Heart left ventricle (tissue), 16 donors: ENCODE results near the gene CDC123. TPM values are rescaled to one million over a fixed set of nuclear protein-coding genes. Genes with fewer than 3 reads are reported as not detected.

Source experiments
- ATAC-seq, 4 donors: fragments of 200-7000 bp; cut with Tn5 transposase; one replicate each; pipeline ENCODE4 v1.9.1; 2020 to 2022; ENCODE audit warnings: moderate library complexity in 4 of 4, mild to moderate bottlenecking in 3 of 4, moderate number of reproducible peaks in 1 of 4
- DNase-seq, 5 donors: peaks; one replicate each; pipeline ENCODE4 v3.0.0-alpha.2; 2020
- H3K27ac ChIP-seq, 12 donors: fragments of 200-600 bp; sonication (generic) in 4 of 12; one replicate each; pipeline versions ENCODE4 v1.5.0 to v1.8.0; 2016 to 2022; ENCODE audit warnings: mild to moderate bottlenecking in 2 of 12
- H3K27me3 ChIP-seq, 9 donors: fragments of 200-600 bp; sonication (generic) in 2 of 9; one replicate each; pipeline versions ENCODE4 v1.5.1 to v1.8.0; 2016 to 2022; ENCODE audit warnings: mild to moderate bottlenecking in 3 of 9
- H3K36me3 ChIP-seq, 9 donors: fragments of 200-600 bp; sonication (generic) in 2 of 9; one replicate each; pipeline versions ENCODE4 v1.5.0 to v1.8.0; 2018 to 2022; ENCODE audit warnings: mild to moderate bottlenecking in 2 of 9
- H3K4me1 ChIP-seq, 12 donors: fragments of 200-600 bp; sonication (generic) in 4 of 12; one replicate each; pipeline versions ENCODE4 v1.5.0 to v1.8.0; 2016 to 2022; ENCODE audit warnings: mild to moderate bottlenecking in 3 of 12
- H3K4me3 ChIP-seq, 12 donors: fragments of 200-600 bp; sonication (generic) in 4 of 12; one replicate each; pipeline versions ENCODE4 v1.5.0 to v1.8.0; 2017 to 2022; ENCODE audit warnings: mild to moderate bottlenecking in 9 of 12, moderate library complexity in 4 of 12
- H3K9me3 ChIP-seq, 12 donors: fragments of 200-600 bp; sonication (generic) in 4 of 12; one replicate each; pipeline versions ENCODE4 v1.5.0 to v1.8.0; 2016 to 2022; ENCODE audit warnings: mild to moderate bottlenecking in 1 of 12
- POLR2A ChIP-seq, 2 donors: fragments of 450-650 bp; IDR thresholded peaks; one replicate each; pipeline ENCODE4 v1.6.1; 2017; ENCODE audit warnings: antibody characterized with exemption in 2 of 2, mild to moderate bottlenecking in 2 of 2, moderate library complexity in 2 of 2
- whole genome bisulfite sequencing, 4 donors: extraction: QIAGEN DNeasy Blood & Tissue Kit in 2 of 4; methylation state at CpG; one replicate each; pipeline versions ENCODE4 v1.1.5 to v1.1.7; 2013 to 2018; 5-methylcytosine and 5-hydroxymethylcytosine counted together
- intact Hi-C, 10 donors: fragments of 100-400 bp; cut with DNase I; formaldehyde crosslinking; loops; one replicate each; pipeline versions ENCODE4 v1.11.1 to v1.14.2; 2022
- polyA plus RNA-seq, 2 donors: library from polyadenylated mRNA; stranded (reverse); fragments of 200-250 nt; gene quantifications; one replicate each; pipeline ENCODE4 v1.2.3, GENCODE V29; 2013
- total RNA-seq, 9 donors: library from RNA; depleted of rRNA in 2 of 9; stranded (reverse); fragments of >200 nt in 2 of 9; fragmentation: NEBNext Ultra II Directional in 3 of 9; extraction: Animal tissue kit (Norgen Biotek cat#: 25700) in 3 of 9; gene quantifications; one replicate each; pipeline versions ENCODE4 v1.1.0 to v1.2.4, GENCODE V29; 2016 to 2023
- TF ChIP-seq, protein P1 (sequence below), 12 donors: fragments of 200-600 bp; sonication (generic) in 4 of 12; IDR thresholded peaks; one replicate each; pipeline versions ENCODE4 v1.5.0 to v1.8.0; 2018 to 2022; ENCODE audit warnings: antibody characterized with exemption in 12 of 12, mild to moderate bottlenecking in 5 of 12
- donor health status: ischemic (EF 13 %, LVEDD 7.1; RV severe dilation, severe dysfunction).
- donor health status: healthy with polysubstance abuse.
- donor health status: DM: no; HTN: yes; CAD: no.
- donor health status: DM: no; HTN: no; CAD: no.
- donor health status: ischemic (EF 25% LVEDD 6.9; RV normal size, moderate dysfunction).
- donor health status: ischemic (EF 25% LVEDD 5.7; RV mildly dilated, moderate dysfunction).
- donor health status: healthy.
- donor health status: DM: yes; HTN: yes; CAD: no.
- donor health status: ischemic (EF 35%, LVEDD 5.7; RV mildly dilated, moderate dysfunction).
- donor health status: nonischemic (EF 11% LVEDD 7.7; RV severe dilation, severe dysfunction).
- donor health status: DM: yes; HTN: yes; CAD: no.
- donor health status: PGD.
- donor health status: ischemic (EF 29% LVEDD 5.4; RV normal size, mild dysfunction).
- donor health status: nonischemic (EF 23%, LVEDD 6.1; RV moderate dilation, normal function).

The CDC123 gene
- total and polyA plus RNA-seq, 11 donors: 21.9 to 66.3 (median 52.7) TPM

DNA sequence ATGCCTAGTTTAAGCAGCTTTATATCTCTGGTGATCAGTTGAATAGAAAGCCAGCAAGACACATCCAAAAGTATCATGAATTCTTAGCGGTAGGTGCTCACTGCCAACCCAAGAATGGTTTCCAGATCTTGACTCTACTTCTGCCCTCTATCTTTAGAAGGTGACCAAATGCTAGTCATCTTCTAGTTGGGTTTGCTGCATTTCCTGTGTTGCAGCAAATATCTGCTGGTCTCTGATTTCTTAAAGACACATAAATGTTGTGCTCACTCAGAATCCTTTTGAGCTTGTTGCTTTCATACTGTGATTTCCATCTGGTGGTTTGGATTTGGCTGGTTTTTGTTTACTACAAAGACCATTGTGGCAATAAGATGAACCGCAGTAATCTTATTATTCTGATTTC, 2.2 kb downstream of the CDC123 start:
- DNase-seq (no peak), ATAC-seq (no peak)
- Histone ChIP-seq H3K4me3 (no peak overlapping the region), H3K4me1 (peaks cover 0 to 39% (median 25%) of the 10 kb centered on the region in 12 donors), H3K27me3 (no peaks in the 10 kb centered on the region), H3K27ac (no peak overlapping the region), H3K9me3 (no peaks in the 10 kb centered on the region), H3K36me3 (peaks cover 0 to 45% (median 38%) of the 10 kb centered on the region in 9 donors)
- TF ChIP-seq POLR2A (IDR thresholded peaks at IDR 0.05): no peak
- TF ChIP-seq, protein P1, sequence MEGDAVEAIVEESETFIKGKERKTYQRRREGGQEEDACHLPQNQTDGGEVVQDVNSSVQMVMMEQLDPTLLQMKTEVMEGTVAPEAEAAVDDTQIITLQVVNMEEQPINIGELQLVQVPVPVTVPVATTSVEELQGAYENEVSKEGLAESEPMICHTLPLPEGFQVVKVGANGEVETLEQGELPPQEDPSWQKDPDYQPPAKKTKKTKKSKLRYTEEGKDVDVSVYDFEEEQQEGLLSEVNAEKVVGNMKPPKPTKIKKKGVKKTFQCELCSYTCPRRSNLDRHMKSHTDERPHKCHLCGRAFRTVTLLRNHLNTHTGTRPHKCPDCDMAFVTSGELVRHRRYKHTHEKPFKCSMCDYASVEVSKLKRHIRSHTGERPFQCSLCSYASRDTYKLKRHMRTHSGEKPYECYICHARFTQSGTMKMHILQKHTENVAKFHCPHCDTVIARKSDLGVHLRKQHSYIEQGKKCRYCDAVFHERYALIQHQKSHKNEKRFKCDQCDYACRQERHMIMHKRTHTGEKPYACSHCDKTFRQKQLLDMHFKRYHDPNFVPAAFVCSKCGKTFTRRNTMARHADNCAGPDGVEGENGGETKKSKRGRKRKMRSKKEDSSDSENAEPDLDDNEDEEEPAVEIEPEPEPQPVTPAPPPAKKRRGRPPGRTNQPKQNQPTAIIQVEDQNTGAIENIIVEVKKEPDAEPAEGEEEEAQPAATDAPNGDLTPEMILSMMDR (IDR thresholded peaks at IDR 0.05): no peak
- intact Hi-C loops: loop anchor here in 1 of 10 donors (5.0 kb wide), 1 partner anchor 71 kb away; the partner anchor contains the start of gene SEC61A2
- WGBS, 4 donors: 90 to 94% (median 92%) methylated on average over 2 of the region's 2 CpGs

DNA sequence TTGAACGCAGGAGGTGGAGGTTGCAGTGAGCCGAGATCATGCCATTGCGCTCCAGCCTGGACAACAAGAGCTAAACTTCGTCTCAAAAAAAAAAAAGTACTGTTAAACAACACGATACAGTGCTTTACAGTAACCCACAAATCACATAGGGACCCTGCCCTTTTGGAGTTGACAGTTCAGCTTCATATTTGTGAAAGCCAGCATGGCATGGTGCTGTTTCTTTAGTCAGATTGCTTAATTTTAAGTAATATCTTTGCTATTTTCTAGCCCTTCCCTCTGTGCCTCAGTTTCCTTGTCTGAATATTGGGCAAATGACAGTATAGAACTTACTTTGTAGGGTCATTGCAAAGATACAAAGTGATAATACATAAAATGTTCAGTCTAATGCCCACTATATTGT, 4.9 kb downstream of the CDC123 start:
- no peak overlapping the region for H3K4me3 ChIP-seq
- H3K9me3 ChIP-seq: no peaks in the 10 kb centered on the region
- ATAC-seq (no peak), DNase-seq (no peak)
- H3K27me3 ChIP-seq: no peaks in the 10 kb centered on the region
- peaks cover 0 to 20% (median 14%) of the 10 kb centered on the region in 12 donors for H3K4me1 ChIP-seq
- WGBS, 4 donors: 96 to 98% (median 97%) methylated on average over 5 of the region's 5 CpGs
- intact Hi-C loops: no loop called here
- H3K27ac ChIP-seq: no peak overlapping the region
- H3K36me3 ChIP-seq: peaks cover 0 to 70% (median 49%) of the 10 kb centered on the region in 9 donors
- TF ChIP-seq, protein P1 (IDR thresholded peaks at IDR 0.05): no peak
- no peak for TF ChIP-seq POLR2A (IDR thresholded peaks at IDR 0.05)

DNA sequence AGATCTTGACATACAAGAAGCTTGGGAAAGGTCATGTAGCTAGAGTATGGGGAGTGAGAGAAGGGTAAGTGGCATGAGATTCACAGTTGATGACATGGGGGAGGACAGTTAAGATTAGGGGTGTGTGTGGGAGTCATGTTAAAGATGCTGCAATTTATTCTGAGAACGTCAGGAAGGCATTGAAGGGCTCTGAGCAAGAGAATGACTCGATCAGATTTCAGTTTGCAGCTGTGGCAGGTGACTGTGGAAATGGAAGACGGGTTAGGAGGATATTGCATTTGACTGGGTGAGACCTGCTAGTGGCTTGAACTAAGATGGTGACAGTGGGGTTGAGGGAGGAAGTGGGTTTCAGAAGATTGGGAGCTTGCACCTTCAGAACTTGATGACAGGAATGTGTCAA, 5.6 kb downstream of the CDC123 start:
- no peak overlapping the region for H3K27ac ChIP-seq
- intact Hi-C loops: no loop called here
- H3K4me3 ChIP-seq: no peak overlapping the region
- H3K27me3 ChIP-seq: no peaks in the 10 kb centered on the region
- WGBS, 4 donors: 66 to 72% (median 70%) methylated on average over 3 of the region's 3 CpGs
- ATAC-seq: no peak
- H3K9me3 ChIP-seq: no peaks in the 10 kb centered on the region
- peaks cover 0 to 71% (median 49%) of the 10 kb centered on the region in 9 donors for H3K36me3 ChIP-seq
- TF ChIP-seq POLR2A (IDR thresholded peaks at IDR 0.05): no peak
- TF ChIP-seq, protein P1 (IDR thresholded peaks at IDR 0.05): no peak
- peaks cover 0 to 20% (median 13%) of the 10 kb centered on the region in 12 donors for H3K4me1 ChIP-seq
- no peak for DNase-seq

DNA sequence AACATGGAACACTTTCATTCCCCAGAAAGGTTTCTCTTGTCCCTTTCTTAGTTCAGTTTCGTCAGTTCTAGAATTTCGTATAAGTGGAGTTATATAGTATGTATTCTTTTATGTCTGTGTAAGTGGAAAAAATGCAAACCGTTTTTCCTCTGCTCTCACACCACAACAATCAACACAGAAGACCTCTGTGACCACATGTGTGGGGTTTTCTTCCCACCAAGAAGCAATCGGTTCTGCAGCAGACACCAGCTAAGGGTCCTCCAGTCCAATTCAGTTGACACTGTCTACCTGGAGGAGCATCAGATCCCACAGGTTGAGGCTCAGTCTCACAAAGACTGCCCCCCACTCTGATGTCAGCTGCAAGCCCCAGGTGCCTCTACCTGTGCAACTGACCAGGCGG, 6.2 kb downstream of the CDC123 start:
- no peak for ATAC-seq
- H3K4me3 ChIP-seq: no peak overlapping the region
- peaks cover 0 to 5% (median 0%) of the 10 kb centered on the region in 12 donors for H3K9me3 ChIP-seq
- WGBS, 4 donors: 87 to 91% (median 88%) methylated on average over 5 of the region's 5 CpGs
- intact Hi-C loops: no loop called here
- no peaks in the 10 kb centered on the region for H3K27me3 ChIP-seq
- DNase-seq: no peak
- peaks cover 0 to 75% (median 49%) of the 10 kb centered on the region in 9 donors for H3K36me3 ChIP-seq
- H3K27ac ChIP-seq: no peak overlapping the region
- TF ChIP-seq POLR2A (IDR thresholded peaks at IDR 0.05): no peak
- TF ChIP-seq, protein P1 (IDR thresholded peaks at IDR 0.05): no peak
- peaks cover 0 to 13% (median 7%) of the 10 kb centered on the region in 12 donors for H3K4me1 ChIP-seq
